ENCODE data around the gene UGT3A1.

UGT3A1 gene

GRCh38 chr5:36001032-36001431, 9.8 kb upstream of the UGT3A1 start:
- TF ChIP-seq, protein P1, sequence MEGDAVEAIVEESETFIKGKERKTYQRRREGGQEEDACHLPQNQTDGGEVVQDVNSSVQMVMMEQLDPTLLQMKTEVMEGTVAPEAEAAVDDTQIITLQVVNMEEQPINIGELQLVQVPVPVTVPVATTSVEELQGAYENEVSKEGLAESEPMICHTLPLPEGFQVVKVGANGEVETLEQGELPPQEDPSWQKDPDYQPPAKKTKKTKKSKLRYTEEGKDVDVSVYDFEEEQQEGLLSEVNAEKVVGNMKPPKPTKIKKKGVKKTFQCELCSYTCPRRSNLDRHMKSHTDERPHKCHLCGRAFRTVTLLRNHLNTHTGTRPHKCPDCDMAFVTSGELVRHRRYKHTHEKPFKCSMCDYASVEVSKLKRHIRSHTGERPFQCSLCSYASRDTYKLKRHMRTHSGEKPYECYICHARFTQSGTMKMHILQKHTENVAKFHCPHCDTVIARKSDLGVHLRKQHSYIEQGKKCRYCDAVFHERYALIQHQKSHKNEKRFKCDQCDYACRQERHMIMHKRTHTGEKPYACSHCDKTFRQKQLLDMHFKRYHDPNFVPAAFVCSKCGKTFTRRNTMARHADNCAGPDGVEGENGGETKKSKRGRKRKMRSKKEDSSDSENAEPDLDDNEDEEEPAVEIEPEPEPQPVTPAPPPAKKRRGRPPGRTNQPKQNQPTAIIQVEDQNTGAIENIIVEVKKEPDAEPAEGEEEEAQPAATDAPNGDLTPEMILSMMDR (IDR thresholded peaks at IDR 0.05; ENCODE audit: low read length), result no peak
- no peak for TF ChIP-seq EZH2 (IDR thresholded peaks at IDR 0.05; ENCODE audit: borderline replicate concordance, low read length)
- H3F3A ChIP-seq (ENCODE audit: insufficient read depth, low read length), result no peaks in the 10 kb centered on the region
- H3K4me1 ChIP-seq (ENCODE audit: insufficient read depth, low read length, severe bottlenecking), result no peaks in the 10 kb centered on the region
- H3K9me2 ChIP-seq (ENCODE audit: low read depth, low read length), result no peaks in the 10 kb centered on the region
- no peak overlapping the region for H3K4me2 ChIP-seq (ENCODE audit: low read length)
- no peak overlapping the region for H3K27ac ChIP-seq (ENCODE audit: low read depth, low read length, poor library complexity, severe bottlenecking)
- no peak overlapping the region for H3K9ac ChIP-seq (ENCODE audit: low read length)
- no peaks in the 10 kb centered on the region for H3K9me3 ChIP-seq (ENCODE audit: low read length)
- no peaks in the 10 kb centered on the region for H4K20me1 ChIP-seq (ENCODE audit: insufficient read depth, low read length)
- no peaks in the 10 kb centered on the region for H3K79me2 ChIP-seq (ENCODE audit: insufficient read depth, low read length)
- no peaks in the 10 kb centered on the region for H3K36me3 ChIP-seq (ENCODE audit: insufficient read depth, low read length)
- no peak overlapping the region for H3K4me3 ChIP-seq (ENCODE audit: low read depth, low read length, poor library complexity, severe bottlenecking)
- H2AFZ ChIP-seq (ENCODE audit: low read length), result no peak overlapping the region
- no peaks in the 10 kb centered on the region for H3K27me3 ChIP-seq (ENCODE audit: insufficient read depth, low read length)

GRCh38 chr5:35999547-35999946, 8.4 kb upstream of the UGT3A1 start:
- no peaks in the 10 kb centered on the region for H3K4me1 ChIP-seq (ENCODE audit: insufficient read depth, low read length, severe bottlenecking)
- no peaks in the 10 kb centered on the region for H3K9me2 ChIP-seq (ENCODE audit: low read depth, low read length)
- no peak overlapping the region for H2AFZ ChIP-seq (ENCODE audit: low read length)
- no peak overlapping the region for H3K9ac ChIP-seq (ENCODE audit: low read length)
- no peaks in the 10 kb centered on the region for H4K20me1 ChIP-seq (ENCODE audit: insufficient read depth, low read length)
- H3K27me3 ChIP-seq (ENCODE audit: insufficient read depth, low read length), result no peaks in the 10 kb centered on the region
- H3K79me2 ChIP-seq (ENCODE audit: insufficient read depth, low read length), result no peaks in the 10 kb centered on the region
- H3F3A ChIP-seq (ENCODE audit: insufficient read depth, low read length), result no peaks in the 10 kb centered on the region
- no peak overlapping the region for H3K4me3 ChIP-seq (ENCODE audit: low read depth, low read length, poor library complexity, severe bottlenecking)
- no peak overlapping the region for H3K4me2 ChIP-seq (ENCODE audit: low read length)
- no peaks in the 10 kb centered on the region for H3K9me3 ChIP-seq (ENCODE audit: low read length)
- TF ChIP-seq EZH2 (IDR thresholded peaks at IDR 0.05; ENCODE audit: borderline replicate concordance, low read length), result no peak
- TF ChIP-seq, protein P1 (IDR thresholded peaks at IDR 0.05; ENCODE audit: low read length), result no peak
- H3K36me3 ChIP-seq (ENCODE audit: insufficient read depth, low read length), result no peaks in the 10 kb centered on the region
- no peak overlapping the region for H3K27ac ChIP-seq (ENCODE audit: low read depth, low read length, poor library complexity, severe bottlenecking)

- Histone ChIP-seq H4K20me1 (ENCODE audit: insufficient read depth, low read length) (no peaks in the 10 kb centered on the region), H3F3A (ENCODE audit: insufficient read depth, low read length) (no peaks in the 10 kb centered on the region), H3K4me2 (ENCODE audit: low read length) (no peak overlapping the region), H3K27me3 (ENCODE audit: insufficient read depth, low read length) (no peaks in the 10 kb centered on the region), H3K9me2 (ENCODE audit: low read depth, low read length) (no peaks in the 10 kb centered on the region), H3K36me3 (ENCODE audit: insufficient read depth, low read length) (no peaks in the 10 kb centered on the region), H3K4me3 (ENCODE audit: low read depth, low read length, poor library complexity, severe bottlenecking) (no peak overlapping the region), H3K4me1 (ENCODE audit: insufficient read depth, low read length, severe bottlenecking) (no peaks in the 10 kb centered on the region), H3K79me2 (ENCODE audit: insufficient read depth, low read length) (no peaks in the 10 kb centered on the region), H3K27ac (ENCODE audit: low read depth, low read length, poor library complexity, severe bottlenecking) (no peak overlapping the region), H3K9ac (ENCODE audit: low read length) (no peak overlapping the region), H3K9me3 (ENCODE audit: low read length) (no peaks in the 10 kb centered on the region), H2AFZ (ENCODE audit: low read length) (no peak overlapping the region)
- no peak for TF ChIP-seq EZH2 (IDR thresholded peaks at IDR 0.05; ENCODE audit: borderline replicate concordance, low read length)
- TF ChIP-seq, protein P1 (IDR thresholded peaks at IDR 0.05; ENCODE audit: low read length), result no peak
Observed at GRCh38 chr5:35996076-35996475, 4.9 kb upstream of the UGT3A1 start.
